Panc1 (cell line): Measurements from ENCODE around the gene ACD.

Experiments used
- TF ChIP-seq, protein P1 (sequence below): fragments of 450-650 bp; IDR thresholded peaks from 2 replicates; pipeline ENCODE4 v1.5.1; 2017; ENCODE audit warnings: mild to moderate bottlenecking
- TF ChIP-seq, protein P2 (sequence below), 2 experiments: IDR thresholded peaks; 2 replicates each; pipeline ENCODE4 v1.6.1; 2011 to 2012; ENCODE audit warnings: low read depth in 2 of 2, control low read depth in 1 of 2, low read length in 1 of 2, mild to moderate bottlenecking in 1 of 2, moderate library complexity in 1 of 2; ENCODE audit not compliant: insufficient read depth in 1 of 2

DNA sequence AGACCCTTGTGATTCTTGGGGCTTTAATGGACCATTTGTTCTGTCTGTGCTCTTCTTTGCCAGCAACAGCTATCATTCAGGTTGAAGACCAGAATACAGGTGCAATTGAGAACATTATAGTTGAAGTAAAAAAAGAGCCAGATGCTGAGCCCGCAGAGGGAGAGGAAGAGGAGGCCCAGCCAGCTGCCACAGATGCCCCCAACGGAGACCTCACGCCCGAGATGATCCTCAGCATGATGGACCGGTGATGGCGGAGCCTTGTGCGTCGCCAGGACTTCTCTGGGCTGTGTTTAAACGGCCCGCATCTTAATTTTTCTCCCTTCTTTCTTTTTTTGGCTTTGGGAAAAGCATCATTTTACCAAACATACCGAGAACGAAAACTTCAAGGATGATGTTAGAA, 22.4 kb downstream of the ACD start:
- TF ChIP-seq, protein P1, sequence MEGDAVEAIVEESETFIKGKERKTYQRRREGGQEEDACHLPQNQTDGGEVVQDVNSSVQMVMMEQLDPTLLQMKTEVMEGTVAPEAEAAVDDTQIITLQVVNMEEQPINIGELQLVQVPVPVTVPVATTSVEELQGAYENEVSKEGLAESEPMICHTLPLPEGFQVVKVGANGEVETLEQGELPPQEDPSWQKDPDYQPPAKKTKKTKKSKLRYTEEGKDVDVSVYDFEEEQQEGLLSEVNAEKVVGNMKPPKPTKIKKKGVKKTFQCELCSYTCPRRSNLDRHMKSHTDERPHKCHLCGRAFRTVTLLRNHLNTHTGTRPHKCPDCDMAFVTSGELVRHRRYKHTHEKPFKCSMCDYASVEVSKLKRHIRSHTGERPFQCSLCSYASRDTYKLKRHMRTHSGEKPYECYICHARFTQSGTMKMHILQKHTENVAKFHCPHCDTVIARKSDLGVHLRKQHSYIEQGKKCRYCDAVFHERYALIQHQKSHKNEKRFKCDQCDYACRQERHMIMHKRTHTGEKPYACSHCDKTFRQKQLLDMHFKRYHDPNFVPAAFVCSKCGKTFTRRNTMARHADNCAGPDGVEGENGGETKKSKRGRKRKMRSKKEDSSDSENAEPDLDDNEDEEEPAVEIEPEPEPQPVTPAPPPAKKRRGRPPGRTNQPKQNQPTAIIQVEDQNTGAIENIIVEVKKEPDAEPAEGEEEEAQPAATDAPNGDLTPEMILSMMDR: no peak
- TF ChIP-seq, protein P2, sequence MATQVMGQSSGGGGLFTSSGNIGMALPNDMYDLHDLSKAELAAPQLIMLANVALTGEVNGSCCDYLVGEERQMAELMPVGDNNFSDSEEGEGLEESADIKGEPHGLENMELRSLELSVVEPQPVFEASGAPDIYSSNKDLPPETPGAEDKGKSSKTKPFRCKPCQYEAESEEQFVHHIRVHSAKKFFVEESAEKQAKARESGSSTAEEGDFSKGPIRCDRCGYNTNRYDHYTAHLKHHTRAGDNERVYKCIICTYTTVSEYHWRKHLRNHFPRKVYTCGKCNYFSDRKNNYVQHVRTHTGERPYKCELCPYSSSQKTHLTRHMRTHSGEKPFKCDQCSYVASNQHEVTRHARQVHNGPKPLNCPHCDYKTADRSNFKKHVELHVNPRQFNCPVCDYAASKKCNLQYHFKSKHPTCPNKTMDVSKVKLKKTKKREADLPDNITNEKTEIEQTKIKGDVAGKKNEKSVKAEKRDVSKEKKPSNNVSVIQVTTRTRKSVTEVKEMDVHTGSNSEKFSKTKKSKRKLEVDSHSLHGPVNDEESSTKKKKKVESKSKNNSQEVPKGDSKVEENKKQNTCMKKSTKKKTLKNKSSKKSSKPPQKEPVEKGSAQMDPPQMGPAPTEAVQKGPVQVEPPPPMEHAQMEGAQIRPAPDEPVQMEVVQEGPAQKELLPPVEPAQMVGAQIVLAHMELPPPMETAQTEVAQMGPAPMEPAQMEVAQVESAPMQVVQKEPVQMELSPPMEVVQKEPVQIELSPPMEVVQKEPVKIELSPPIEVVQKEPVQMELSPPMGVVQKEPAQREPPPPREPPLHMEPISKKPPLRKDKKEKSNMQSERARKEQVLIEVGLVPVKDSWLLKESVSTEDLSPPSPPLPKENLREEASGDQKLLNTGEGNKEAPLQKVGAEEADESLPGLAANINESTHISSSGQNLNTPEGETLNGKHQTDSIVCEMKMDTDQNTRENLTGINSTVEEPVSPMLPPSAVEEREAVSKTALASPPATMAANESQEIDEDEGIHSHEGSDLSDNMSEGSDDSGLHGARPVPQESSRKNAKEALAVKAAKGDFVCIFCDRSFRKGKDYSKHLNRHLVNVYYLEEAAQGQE (IDR thresholded peaks at IDR 0.05; ENCODE audit: insufficient read depth in 1 of 2, low read depth in 2 of 2, low read length in 1 of 2): no peak
